Medulla oblongata (tissue), 1 donor: ENCODE measurements around the gene FAM171A2.

ENCODE experiments used
- DNase-seq: peaks from one replicate; pipeline ENCODE4 v3.0.0-alpha.2; 2015; ENCODE audit errors: extremely low spot score

The FAM171A2 gene

GRCh38 chr17:44323359-44324091 lies 40.1 kb downstream of the FAM171A2 start:
- no peak for DNase-seq

GRCh38 chr17:44322236-44322895 lies 41.3 kb downstream of the FAM171A2 start:
- DNase-seq: no peak

GRCh38 chr17:44321246-44322120 lies 42.2 kb downstream of the FAM171A2 start:
- no peak for DNase-seq

- no peak for DNase-seq
Observed at GRCh38 chr17:44320066-44320465, 43.6 kb downstream of the FAM171A2 start.

- no peak for DNase-seq
Observed at GRCh38 chr17:44318077-44318892, 45.4 kb downstream of the FAM171A2 start.

- no peak for DNase-seq
Observed at GRCh38 chr17:44317545-44317944, 46.1 kb downstream of the FAM171A2 start.

GRCh38 chr17:44315760-44316731 lies 47.6 kb downstream of the FAM171A2 start:
- no peak for DNase-seq

- no peak for DNase-seq
Observed at GRCh38 chr17:44314869-44315661, 48.6 kb downstream of the FAM171A2 start.

GRCh38 chr17:44314524-44314868 lies 49.2 kb downstream of the FAM171A2 start:
- DNase-seq: no peak

- DNase-seq: peak; percentile 24
Observed at GRCh38 chr17:44314031-44314430, 49.6 kb downstream of the FAM171A2 start.

GRCh38 chr17:44312396-44313104 lies 51.1 kb downstream of the FAM171A2 start:
- DNase-seq: no peak

GRCh38 chr17:44311562-44312181 lies 52.0 kb downstream of the FAM171A2 start:
- no peak for DNase-seq

- no peak for DNase-seq
Observed at GRCh38 chr17:44310609-44311376, 52.9 kb downstream of the FAM171A2 start.

- no peak for DNase-seq
Observed at GRCh38 chr17:44310188-44310587, 53.5 kb downstream of the FAM171A2 start.

- DNase-seq: no peak
Observed at GRCh38 chr17:44309472-44309871, 54.2 kb downstream of the FAM171A2 start.

- peak; percentile 60 for DNase-seq
Observed at GRCh38 chr17:44308865-44309264, 54.8 kb downstream of the FAM171A2 start.

GRCh38 chr17:44308320-44308818 lies 55.3 kb downstream of the FAM171A2 start, which contains the start of gene RUNDC3A:
RUNDC3A (plus strand) TSS chr17:44308601; CDS start chr17:44308833, 232 bp downstream.
- DNase-seq: peak; percentile 95
